ENCODE data around the gene SLC38A8.
A peak's percentile ranks its signal among the peaks of the same experiment; 100 is the strongest.

SLC38A8 gene

DNA sequence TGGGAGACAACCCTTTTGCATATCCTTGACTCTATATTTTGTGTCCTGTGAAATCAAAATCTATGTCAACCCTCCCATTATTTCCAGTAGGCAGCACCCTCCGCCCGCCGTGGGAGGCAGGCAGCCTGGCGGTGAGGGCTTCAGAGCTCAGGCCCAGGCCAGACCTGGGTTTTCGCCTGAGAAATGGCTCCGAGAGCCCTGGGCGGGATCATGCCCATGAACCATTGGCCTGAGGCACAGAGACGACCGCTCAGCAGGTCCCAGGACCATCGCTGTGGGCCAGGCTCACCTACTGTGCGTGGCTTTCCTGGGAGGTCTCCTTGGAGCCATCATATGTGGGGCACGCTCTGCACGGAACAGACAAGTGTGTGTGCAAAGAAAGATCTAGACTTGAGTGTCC, 6.3 kb upstream of the SLC38A8 start:
- no peak for DNase-seq (ENCODE audit: low spot score)

GRCh38 chr16:84048270-84048669, 5.7 kb upstream of the SLC38A8 start:
- DNase-seq (ENCODE audit: low spot score): no peak

DNA sequence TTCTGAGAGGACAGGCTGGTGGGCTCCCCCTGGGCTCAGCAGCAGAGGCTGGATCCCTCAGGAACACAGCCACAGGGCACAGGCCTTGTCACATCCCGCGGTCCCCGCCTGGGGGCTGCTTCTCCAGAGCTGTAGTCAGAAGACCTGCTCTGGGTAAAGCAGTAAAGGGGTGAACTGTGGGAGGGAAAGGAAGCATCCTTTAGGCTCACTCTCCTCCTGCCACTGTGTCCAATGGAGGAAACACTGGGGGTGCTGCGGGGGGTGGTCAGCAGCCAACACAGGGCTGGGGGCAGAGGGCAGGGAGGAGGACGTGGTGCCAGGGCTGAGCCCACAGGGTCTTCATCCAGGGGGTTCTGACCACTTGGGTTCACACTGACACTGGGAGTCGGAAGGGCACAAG, 5.0 kb upstream of the SLC38A8 start:
- no peak for DNase-seq (ENCODE audit: low spot score)

DNA sequence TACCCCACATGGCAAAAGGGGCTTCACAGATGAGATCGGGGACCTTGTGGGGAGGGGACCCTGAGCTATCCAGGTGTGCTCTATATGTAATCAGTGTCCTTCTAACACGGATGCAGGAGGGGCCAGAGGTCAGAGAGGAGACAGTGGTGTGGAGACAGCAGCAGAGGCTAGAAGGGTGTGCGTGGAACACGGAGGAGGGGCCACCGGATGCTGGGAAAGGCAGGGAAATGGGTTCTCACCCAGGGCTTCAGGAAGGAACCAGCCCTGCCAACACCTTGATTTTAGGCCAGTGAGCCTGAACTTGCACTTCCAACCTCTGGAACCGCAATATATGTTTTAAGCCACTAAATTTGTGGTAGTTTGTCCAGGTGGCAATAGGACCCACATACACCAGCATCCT, 4.6 kb upstream of the SLC38A8 start:
- no peak for DNase-seq (ENCODE audit: low spot score)

- no peak for DNase-seq (ENCODE audit: low spot score)
Measured at GRCh38 chr16:84045818-84046470, 3.3 kb upstream of the SLC38A8 start.

DNA sequence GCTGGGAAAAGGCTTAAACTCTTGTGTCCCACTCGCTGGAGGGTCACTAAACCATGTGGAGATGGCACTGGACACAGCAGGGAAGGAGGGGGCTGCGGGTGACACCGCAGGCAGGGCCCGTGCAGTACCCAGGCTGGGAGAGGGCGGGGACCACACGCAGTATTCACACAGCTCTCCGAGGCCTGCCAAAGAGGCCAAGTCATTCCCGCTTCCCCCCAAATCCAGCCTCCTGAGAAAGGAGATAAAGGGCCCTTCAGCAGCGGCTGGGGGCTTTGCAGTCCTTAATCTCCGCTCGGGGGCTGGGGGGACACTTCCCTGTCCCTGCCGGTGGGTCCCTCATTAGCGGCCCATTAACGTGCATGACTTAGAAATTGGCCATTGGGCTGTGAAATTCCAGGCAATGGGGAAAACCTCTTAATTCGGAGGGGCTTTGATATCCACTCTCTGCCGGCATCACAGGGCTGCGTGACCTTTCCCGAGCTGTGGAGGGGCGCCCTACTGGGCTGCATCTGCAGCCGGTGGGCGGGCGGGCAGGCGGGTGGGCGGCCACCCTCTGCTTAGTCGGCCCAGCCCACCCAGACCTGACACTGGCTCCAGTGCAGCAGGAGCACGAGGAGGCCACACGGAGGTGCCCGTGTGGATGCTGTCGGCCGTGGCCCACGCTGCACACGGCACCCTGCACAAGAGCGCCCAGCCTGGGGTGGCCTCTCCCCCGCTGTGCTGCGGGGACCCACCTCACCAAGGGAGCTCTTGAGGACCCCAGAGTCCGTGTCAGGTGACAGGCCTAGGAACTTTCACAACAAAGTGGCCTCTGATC, 2.6 kb upstream of the SLC38A8 start:
- no peak for DNase-seq (ENCODE audit: low spot score)

GRCh38 chr16:84044118-84044488, 1.5 kb upstream of the SLC38A8 start:
- DNase-seq (ENCODE audit: low spot score): peak; percentile 40

- DNase-seq (ENCODE audit: low spot score): no peak
Measured at GRCh38 chr16:84043486-84044117, 1.0 kb upstream of the SLC38A8 start.

DNA sequence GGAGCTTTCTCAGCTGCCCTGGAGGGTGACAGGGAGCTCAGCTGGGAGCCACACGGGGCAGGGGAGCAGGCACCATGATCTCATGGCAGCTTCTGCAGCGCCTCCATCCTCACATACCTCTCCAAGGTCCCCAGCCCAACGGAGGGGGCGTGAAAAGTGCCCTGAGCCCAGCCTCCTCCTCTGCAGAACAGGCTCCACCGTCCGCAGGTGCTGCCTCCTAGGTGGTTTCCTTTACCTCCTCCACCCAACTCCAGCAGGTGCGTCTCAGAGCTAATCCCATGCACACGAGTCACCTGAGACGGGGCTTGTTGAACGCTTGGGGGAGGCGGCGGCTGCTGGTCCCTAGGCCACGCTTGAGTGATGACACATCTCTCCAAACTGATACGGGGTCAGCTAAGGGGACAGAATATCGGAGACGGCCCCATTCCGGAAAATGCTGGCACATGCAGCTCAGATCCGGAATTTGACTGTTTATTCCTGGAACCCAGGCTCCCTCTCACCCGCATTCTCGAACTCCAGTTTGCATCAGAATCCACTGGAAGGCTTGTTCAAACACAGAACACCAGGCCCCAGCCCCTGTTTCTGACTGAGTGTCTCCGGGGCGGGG, 387 bp upstream of the SLC38A8 start:
- DNase-seq (ENCODE audit: low spot score): no peak

- no peak for DNase-seq (ENCODE audit: low spot score)
Measured at GRCh38 chr16:84041881-84042280, 714 bp downstream of the SLC38A8 start.

DNA sequence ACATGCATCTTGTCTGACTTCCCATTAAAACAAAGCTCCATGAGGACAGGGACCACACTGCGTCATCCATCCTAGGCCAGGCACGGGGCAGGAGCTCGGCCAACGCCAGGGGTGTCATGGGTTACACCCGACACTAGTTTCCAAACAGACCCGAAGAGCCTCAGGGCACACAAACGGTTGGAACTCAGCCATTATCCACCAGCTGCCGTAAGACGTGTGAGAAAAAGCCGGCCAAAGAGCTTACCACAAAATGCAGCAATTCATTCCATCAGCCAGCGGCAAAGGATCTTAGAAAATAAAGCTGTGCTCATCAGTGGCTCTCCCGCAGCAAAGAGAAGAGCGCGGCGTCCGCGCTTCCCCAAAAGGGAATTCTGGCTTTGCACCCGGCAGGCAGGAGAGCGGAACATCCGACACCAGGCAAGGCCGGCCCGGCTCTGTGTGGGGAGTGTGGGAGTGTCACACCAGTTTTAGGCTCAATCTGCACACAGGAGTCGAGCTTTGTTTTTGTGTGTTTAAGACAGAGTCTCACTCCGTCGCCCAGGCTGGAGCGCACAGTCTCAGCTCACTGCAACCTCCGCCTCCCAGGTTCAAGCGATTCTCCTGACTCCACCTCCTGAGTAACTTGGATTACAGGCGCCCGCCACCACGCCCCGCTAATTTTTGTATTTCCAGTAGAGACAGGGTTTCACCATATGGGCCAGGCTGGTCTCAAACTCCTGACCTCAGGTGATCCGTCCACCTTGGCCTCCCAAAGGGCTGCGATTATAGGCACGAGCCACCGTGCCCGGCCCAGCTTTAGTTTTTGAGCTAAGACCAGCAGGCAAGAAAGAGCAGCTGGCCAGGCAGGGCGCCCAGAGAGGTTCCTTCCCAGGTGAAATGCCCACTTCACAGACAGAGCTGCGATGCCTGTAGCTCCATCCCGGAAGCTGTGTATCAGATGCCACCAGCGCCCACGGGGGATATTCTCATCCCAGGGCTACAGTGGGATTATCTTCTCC, 1.5 kb downstream of the SLC38A8 start:
- no peak for DNase-seq (ENCODE audit: low spot score)

- no peak for DNase-seq (ENCODE audit: low spot score)
Measured at GRCh38 chr16:84040226-84040822, 2.3 kb downstream of the SLC38A8 start.

GRCh38 chr16:84039696-84040095, 2.9 kb downstream of the SLC38A8 start:
- DNase-seq (ENCODE audit: low spot score): no peak

DNA sequence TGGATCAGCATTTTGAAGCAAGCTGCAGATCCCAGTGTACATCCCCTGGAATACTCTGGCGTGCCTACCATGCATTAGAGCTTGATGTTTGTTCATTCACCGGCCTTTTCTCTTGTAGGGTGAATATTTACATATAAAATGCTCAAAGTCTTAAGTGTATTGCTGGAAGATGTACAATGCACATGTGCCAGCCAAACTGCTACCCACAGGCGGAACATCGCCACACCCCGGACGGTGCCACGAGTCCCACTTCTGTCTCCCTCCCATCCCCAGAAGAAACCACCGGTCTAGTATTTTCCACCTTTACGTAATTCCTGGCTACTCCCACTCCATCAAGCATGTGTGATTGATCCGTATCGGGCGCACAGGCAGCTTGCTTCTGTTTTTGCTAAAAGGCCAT, 4.1 kb downstream of the SLC38A8 start:
- no peak for DNase-seq (ENCODE audit: low spot score)

- DNase-seq (ENCODE audit: low spot score): no peak
Measured at GRCh38 chr16:84036982-84037425, 5.6 kb downstream of the SLC38A8 start.

DNA sequence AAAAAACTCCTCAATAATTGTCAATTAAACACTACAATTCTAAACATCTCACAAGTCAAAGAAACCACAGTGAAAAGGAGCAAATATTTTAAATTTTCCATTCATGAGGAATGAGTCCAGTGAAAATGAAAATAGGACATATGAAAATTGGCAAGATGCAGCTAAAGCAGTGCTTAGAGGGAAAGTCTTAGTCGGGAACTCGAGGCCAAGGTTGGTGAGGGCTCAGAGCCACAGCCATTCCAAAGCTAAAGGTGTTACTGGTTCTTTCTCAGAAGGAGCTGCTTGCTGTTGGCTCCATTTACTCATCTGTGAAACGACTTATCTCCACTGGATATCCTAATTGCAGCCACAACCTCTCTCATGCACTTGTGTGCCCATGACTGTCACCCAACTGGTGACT, 6.5 kb downstream of the SLC38A8 start:
- no peak for DNase-seq (ENCODE audit: low spot score)

GRCh38 chr16:84034516-84034915, 8.1 kb downstream of the SLC38A8 start:
- no peak for DNase-seq (ENCODE audit: low spot score)

DNA sequence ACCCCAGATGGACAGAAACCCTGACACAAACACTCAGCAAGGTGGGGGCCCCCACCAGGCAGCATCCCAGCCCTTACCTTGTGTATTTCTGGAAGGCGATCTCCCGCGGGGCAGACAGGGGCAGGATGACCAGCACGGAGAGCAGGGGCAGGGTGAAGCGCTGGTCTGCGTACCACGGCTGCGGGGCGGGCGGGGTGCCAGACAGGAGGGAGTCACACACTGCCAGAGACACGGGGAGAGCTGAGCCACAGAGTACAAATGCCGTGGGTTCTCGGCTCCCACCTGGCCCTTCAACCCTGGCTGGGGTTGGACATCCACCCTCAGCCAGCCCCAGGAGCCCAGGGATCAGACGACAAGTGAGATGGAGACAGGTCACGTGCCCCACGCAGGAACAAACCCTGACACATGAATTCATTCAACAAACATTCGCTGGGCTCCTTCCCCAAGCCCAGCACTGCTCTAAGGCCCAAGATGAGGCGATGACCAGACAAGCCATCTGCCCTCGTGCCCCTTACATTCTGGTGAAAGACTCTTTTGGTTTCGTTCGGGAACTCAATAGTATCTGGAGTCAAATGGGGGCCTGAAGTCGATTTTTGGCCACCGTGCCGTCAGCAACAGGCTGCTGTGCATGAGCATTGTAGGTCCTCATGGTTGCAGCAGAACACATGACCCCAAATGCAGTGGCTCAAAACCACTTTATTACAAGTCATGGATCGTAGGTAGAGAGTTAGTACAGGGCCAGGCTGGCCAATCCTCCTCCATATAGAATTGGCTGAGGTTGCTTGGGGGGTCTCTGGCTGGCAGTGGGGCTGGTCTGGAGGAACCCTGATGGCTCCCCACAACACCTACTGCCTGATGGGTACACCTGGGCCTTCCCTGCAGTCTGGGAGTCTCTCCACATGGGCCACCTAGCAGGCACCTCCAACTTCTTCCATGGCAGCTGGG, 9.1 kb downstream of the SLC38A8 start:
- no peak for DNase-seq (ENCODE audit: low spot score)

- DNase-seq (ENCODE audit: low spot score): no peak
Measured at GRCh38 chr16:84032458-84033178, 10.0 kb downstream of the SLC38A8 start.
